ENCODE measurements around the gene AFM.

GRCh38 chr4:73470728-73471127 lies 10.8 kb upstream of the AFM start:
- no peak for TF ChIP-seq RAD21 (conservative IDR thresholded peaks at IDR 0.05)
- no peak for TF ChIP-seq CTCF (IDR thresholded peaks at IDR 0.05; ENCODE audit: poor library complexity, severe bottlenecking)
- TF ChIP-seq EZH2 (IDR thresholded peaks at IDR 0.05; ENCODE audit: borderline replicate concordance, insufficient read depth, low read length, poor library complexity, severe bottlenecking) = no peak
- TF ChIP-seq POLR2AphosphoS5 (IDR thresholded peaks at IDR 0.05) = no peak
- TF ChIP-seq EP300 (conservative IDR thresholded peaks at IDR 0.05; ENCODE audit: poor library complexity, severe bottlenecking) = no peak
- no peak for TF ChIP-seq MXI1 (conservative IDR thresholded peaks at IDR 0.05; ENCODE audit: poor library complexity, severe bottlenecking)
- TF ChIP-seq REST (IDR thresholded peaks at IDR 0.05; ENCODE audit: borderline replicate concordance) = no peak
